K562 (cell line): Measurements from ENCODE around the gene LRRC74B. TPM values are rescaled to one million over a fixed set of nuclear protein-coding genes. Genes with fewer than 3 reads are reported as not detected.

Source experiments
- BCOR ChIP-seq: fragments of 450-650 bp; IDR thresholded peaks from 2 replicates; pipeline ENCODE4 v1.6.1; 2016
- CAMTA2 ChIP-seq: fragments of 250-450 bp; sonication (Bioruptor Pico); conservative IDR thresholded peaks from 2 replicates; pipeline ENCODE4 v1.5.1; 2022
- ELF2 ChIP-seq: fragments of 250-450 bp; sonication (Bioruptor Pico); IDR thresholded peaks from 2 replicates; pipeline ENCODE4 v1.5.0; 2021; ENCODE audit warnings: mild to moderate bottlenecking
- JUND ChIP-seq, 2 experiments: IDR thresholded peaks; 2 replicates in 1 of 2; 3 replicates in 1 of 2; pipeline ENCODE4 v1.6.1; 2011; ENCODE audit warnings: borderline replicate concordance in 2 of 2, low read depth in 2 of 2, low read length in 2 of 2, improper control_type of control experiment in 1 of 2, missing biosample characterization in 1 of 2, missing genetic modification characterization in 1 of 2, missing genetic modification reagents in 1 of 2
- NR2C2 ChIP-seq, 2 experiments: fragments of 200-800 bp in 1 of 2; sonication (Bioruptor generic) in 1 of 2; sonication (generic) in 1 of 2; formaldehyde crosslinking in 1 of 2; IDR thresholded peaks; 2 replicates each; pipeline versions ENCODE4 v1.6.1 to v1.8.0; 2016 to 2022; ENCODE audit warnings: mild to moderate bottlenecking in 1 of 2, missing compliant biosample characterization in 1 of 2, missing genetic modification characterization in 1 of 2, missing genetic modification reagents in 1 of 2
- NR2F6 ChIP-seq: fragments of 450-650 bp; formaldehyde crosslinking; IDR thresholded peaks from 2 replicates; pipeline ENCODE4 v1.4.0; 2020; ENCODE audit warnings: mild to moderate bottlenecking
- PPARD ChIP-seq: fragments of 250-450 bp; sonication (Bioruptor Pico); IDR thresholded peaks from 2 replicates; pipeline ENCODE4 v1.8.0; 2022; ENCODE audit warnings: inconsistent platforms, mild to moderate bottlenecking, moderate library complexity
- SMAD2 ChIP-seq: fragments of 150-350 bp; IDR thresholded peaks from 2 replicates; pipeline ENCODE4 v1.6.1; 2014; ENCODE audit warnings: low read depth, mild to moderate bottlenecking, low read length
- SMC3 ChIP-seq: conservative IDR thresholded peaks from 2 replicates; pipeline ENCODE4 v1.6.1; 2011; ENCODE audit warnings: low read depth, low read length, improper control_type of control experiment; ENCODE audit not compliant: insufficient read depth
- ZNF282 ChIP-seq: sonication (generic); formaldehyde crosslinking; IDR thresholded peaks from 2 replicates; pipeline ENCODE4 v1.8.1; 2023; ENCODE audit warnings: missing genetic modification reagents
- ZNF324 ChIP-seq: fragments of 250-450 bp; sonication (Bioruptor Pico); IDR thresholded peaks from 2 replicates; pipeline ENCODE4 v1.4.0; 2020; ENCODE audit warnings: mild to moderate bottlenecking
- polyA plus RNA-seq, 8 experiments: library from polyadenylated mRNA; depleted of rRNA in 4 of 8; stranded (reverse) in 5 of 8; unstranded in 3 of 8; fragments of >200 nt; fragmentation: Nextera tagmentation in 2 of 8; fragmentation: Illumina TruSeq in 1 of 8; extraction: Ambion mirVana in 2 of 8; extraction: Trizol in 1 of 8; gene quantifications; 2 replicates each; pipeline versions ENCODE4 v1.2.1 to v1.2.3, GENCODE V29; 2011 to 2014; ENCODE audit warnings: inconsistent platforms in 1 of 8, missing spikeins in 1 of 8
- total RNA-seq, 7 experiments: library from RNA; depleted of rRNA in 6 of 7; stranded (reverse); fragments of >200 nt in 6 of 7; fragmentation: Illumina TruSeq in 2 of 7; extraction: Trizol in 2 of 7; gene quantifications; 2 replicates each; pipeline versions ENCODE4 v1.2.1 to v1.2.3, GENCODE V29; 2011 to 2021; ENCODE audit warnings: low replicate concordance in 1 of 7
- TF ChIP-seq, protein P1 (sequence below): IDR thresholded peaks from 2 replicates; pipeline ENCODE4 v1.6.1; 2011; ENCODE audit not compliant: insufficient read length; ENCODE audit errors: extremely low read depth
- TF ChIP-seq, protein P2 (sequence below): fragments of 450-650 bp; IDR thresholded peaks from 2 replicates; pipeline ENCODE4 v1.6.1; 2016
- TF ChIP-seq, protein P3 (sequence below): sonication (generic); formaldehyde crosslinking; IDR thresholded peaks from 2 replicates; pipeline ENCODE4 v1.8.1; 2023; ENCODE audit warnings: missing genetic modification reagents, mild to moderate bottlenecking, borderline replicate concordance
- TF ChIP-seq, protein P4 (sequence below), 2 experiments: fragments of 150-350 bp in 1 of 2; IDR thresholded peaks; 2 replicates each; pipeline ENCODE4 v1.6.1; 2012 to 2016; ENCODE audit warnings: low read depth in 2 of 2, low read length in 2 of 2, mild to moderate bottlenecking in 1 of 2, moderate library complexity in 1 of 2

The LRRC74B gene
- total and polyA plus RNA-seq, 9 of the 15 experiments (the other 6 are each of a cell fraction or from before 2014, with no cell fraction given): not detected

DNA sequence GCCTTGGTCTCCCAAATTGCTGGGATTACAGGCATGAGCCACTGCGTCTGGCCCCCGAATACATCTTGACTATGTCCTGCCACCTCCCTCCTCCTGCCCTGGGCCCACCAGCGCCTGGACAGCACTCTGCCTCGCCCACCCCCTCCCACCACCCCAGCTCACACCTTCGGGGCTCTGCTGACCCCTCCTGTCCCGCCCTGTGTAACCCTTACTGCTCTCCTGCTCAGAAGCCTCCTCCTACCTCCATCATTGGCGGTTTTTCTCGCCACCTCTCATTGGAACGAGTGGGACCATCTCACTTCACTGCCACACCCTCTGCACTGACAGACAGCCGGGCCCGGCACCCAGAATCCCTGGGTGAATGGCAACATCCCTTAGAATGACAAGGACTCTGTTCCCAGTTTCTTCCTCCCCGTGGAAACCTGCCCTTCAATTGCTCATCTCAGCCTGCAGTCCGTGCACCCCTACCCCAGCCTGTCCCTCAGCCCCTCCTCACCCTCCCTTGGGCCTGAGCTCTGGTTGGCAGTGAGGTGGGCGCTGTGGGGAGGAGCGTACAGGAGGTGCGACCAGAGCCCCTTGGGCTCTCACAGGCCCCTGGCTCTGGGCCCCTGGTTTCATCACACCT, 32.2 kb downstream of the LRRC74B start (continued):
- TF ChIP-seq NR2C2 (CRISPR knock-in tag; IDR thresholded peaks at IDR 0.05) (no peak), NR2C2 (tag; IDR thresholded peaks at IDR 0.05) (no peak), ELF2 (CRISPR knock-in tag) (no peak), ZNF282 (peak; percentile 80), NR2F6 (CRISPR knock-in tag) (no peak), SMC3 (0 out of 2 replicates have a peak, but pooled peaks have one; percentile 2), JUND (IDR thresholded peaks at IDR 0.05; ENCODE audit: borderline replicate concordance, low read depth, low read length) (no peak), JUND (tag; IDR thresholded peaks at IDR 0.05; ENCODE audit: borderline replicate concordance, low read depth, low read length) (no peak), ZNF324 (CRISPR knock-in tag) (no peak), SMAD2 (no peak), CAMTA2 (CRISPR knock-in tag) (no peak), BCOR (no peak), PPARD (CRISPR knock-in tag) (no peak)
- TF ChIP-seq, protein P1, sequence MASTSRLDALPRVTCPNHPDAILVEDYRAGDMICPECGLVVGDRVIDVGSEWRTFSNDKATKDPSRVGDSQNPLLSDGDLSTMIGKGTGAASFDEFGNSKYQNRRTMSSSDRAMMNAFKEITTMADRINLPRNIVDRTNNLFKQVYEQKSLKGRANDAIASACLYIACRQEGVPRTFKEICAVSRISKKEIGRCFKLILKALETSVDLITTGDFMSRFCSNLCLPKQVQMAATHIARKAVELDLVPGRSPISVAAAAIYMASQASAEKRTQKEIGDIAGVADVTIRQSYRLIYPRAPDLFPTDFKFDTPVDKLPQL: no peak
- TF ChIP-seq, protein P2, sequence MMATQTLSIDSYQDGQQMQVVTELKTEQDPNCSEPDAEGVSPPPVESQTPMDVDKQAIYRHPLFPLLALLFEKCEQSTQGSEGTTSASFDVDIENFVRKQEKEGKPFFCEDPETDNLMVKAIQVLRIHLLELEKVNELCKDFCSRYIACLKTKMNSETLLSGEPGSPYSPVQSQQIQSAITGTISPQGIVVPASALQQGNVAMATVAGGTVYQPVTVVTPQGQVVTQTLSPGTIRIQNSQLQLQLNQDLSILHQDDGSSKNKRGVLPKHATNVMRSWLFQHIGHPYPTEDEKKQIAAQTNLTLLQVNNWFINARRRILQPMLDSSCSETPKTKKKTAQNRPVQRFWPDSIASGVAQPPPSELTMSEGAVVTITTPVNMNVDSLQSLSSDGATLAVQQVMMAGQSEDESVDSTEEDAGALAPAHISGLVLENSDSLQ: peak; percentile 70
- TF ChIP-seq, protein P3, sequence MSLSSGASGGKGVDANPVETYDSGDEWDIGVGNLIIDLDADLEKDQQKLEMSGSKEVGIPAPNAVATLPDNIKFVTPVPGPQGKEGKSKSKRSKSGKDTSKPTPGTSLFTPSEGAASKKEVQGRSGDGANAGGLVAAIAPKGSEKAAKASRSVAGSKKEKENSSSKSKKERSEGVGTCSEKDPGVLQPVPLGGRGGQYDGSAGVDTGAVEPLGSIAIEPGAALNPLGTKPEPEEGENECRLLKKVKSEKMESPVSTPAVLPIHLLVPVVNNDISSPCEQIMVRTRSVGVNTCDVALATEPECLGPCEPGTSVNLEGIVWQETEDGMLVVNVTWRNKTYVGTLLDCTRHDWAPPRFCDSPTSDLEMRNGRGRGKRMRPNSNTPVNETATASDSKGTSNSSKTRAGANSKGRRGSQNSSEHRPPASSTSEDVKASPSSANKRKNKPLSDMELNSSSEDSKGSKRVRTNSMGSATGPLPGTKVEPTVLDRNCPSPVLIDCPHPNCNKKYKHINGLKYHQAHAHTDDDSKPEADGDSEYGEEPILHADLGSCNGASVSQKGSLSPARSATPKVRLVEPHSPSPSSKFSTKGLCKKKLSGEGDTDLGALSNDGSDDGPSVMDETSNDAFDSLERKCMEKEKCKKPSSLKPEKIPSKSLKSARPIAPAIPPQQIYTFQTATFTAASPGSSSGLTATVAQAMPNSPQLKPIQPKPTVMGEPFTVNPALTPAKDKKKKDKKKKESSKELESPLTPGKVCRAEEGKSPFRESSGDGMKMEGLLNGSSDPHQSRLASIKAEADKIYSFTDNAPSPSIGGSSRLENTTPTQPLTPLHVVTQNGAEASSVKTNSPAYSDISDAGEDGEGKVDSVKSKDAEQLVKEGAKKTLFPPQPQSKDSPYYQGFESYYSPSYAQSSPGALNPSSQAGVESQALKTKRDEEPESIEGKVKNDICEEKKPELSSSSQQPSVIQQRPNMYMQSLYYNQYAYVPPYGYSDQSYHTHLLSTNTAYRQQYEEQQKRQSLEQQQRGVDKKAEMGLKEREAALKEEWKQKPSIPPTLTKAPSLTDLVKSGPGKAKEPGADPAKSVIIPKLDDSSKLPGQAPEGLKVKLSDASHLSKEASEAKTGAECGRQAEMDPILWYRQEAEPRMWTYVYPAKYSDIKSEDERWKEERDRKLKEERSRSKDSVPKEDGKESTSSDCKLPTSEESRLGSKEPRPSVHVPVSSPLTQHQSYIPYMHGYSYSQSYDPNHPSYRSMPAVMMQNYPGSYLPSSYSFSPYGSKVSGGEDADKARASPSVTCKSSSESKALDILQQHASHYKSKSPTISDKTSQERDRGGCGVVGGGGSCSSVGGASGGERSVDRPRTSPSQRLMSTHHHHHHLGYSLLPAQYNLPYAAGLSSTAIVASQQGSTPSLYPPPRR (CRISPR knock-in tag): no peak
- TF ChIP-seq, protein P4, sequence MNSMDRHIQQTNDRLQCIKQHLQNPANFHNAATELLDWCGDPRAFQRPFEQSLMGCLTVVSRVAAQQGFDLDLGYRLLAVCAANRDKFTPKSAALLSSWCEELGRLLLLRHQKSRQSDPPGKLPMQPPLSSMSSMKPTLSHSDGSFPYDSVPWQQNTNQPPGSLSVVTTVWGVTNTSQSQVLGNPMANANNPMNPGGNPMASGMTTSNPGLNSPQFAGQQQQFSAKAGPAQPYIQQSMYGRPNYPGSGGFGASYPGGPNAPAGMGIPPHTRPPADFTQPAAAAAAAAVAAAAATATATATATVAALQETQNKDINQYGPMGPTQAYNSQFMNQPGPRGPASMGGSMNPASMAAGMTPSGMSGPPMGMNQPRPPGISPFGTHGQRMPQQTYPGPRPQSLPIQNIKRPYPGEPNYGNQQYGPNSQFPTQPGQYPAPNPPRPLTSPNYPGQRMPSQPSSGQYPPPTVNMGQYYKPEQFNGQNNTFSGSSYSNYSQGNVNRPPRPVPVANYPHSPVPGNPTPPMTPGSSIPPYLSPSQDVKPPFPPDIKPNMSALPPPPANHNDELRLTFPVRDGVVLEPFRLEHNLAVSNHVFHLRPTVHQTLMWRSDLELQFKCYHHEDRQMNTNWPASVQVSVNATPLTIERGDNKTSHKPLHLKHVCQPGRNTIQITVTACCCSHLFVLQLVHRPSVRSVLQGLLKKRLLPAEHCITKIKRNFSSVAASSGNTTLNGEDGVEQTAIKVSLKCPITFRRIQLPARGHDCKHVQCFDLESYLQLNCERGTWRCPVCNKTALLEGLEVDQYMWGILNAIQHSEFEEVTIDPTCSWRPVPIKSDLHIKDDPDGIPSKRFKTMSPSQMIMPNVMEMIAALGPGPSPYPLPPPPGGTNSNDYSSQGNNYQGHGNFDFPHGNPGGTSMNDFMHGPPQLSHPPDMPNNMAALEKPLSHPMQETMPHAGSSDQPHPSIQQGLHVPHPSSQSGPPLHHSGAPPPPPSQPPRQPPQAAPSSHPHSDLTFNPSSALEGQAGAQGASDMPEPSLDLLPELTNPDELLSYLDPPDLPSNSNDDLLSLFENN (IDR thresholded peaks at IDR 0.05; ENCODE audit: low read depth in 2 of 2, low read length in 2 of 2): no peak
